Neural crest cell (in vitro differentiated cells): ENCODE measurements around the gene ZSWIM7. TPM values are rescaled to one million over a fixed set of nuclear protein-coding genes. Genes with fewer than 3 reads are reported as not detected.

Experiments used
- DNase-seq: peaks from one replicate; pipeline ENCODE4 v3.0.0; 2021; ENCODE audit warnings: low read depth, mixed read lengths, low spot score
- H3K27ac Mint-ChIP-seq: one replicate; pipeline ENCODE4 v1.8.0; 2021; ENCODE audit warnings: mild to moderate bottlenecking, mixed read lengths; ENCODE audit not compliant: unreplicated experiment
- H3K27me3 Mint-ChIP-seq: 2 replicates; pipeline ENCODE4 v1.8.0; 2021; ENCODE audit warnings: low read depth, mild to moderate bottlenecking, mixed read lengths
- H3K36me3 Mint-ChIP-seq: 2 replicates; pipeline ENCODE4 v1.8.0; 2021; ENCODE audit warnings: low read depth, mild to moderate bottlenecking, mixed read lengths
- H3K4me1 Mint-ChIP-seq: 2 replicates; pipeline ENCODE4 v1.8.0; 2021; ENCODE audit warnings: mixed read lengths
- H3K4me3 Mint-ChIP-seq: one replicate; pipeline ENCODE4 v1.8.0; 2021; ENCODE audit warnings: mild to moderate bottlenecking, mixed read lengths
- H3K9me3 Mint-ChIP-seq: 2 replicates; pipeline ENCODE4 v1.8.0; 2021; ENCODE audit warnings: mixed read lengths
- CTCF ChIP-seq: fragments of 200-600 bp; sonication (generic); conservative IDR thresholded peaks from 2 replicates; pipeline ENCODE4 v1.5.0; 2021; ENCODE audit warnings: antibody characterized with exemption, mild to moderate bottlenecking
- total RNA-seq: library from RNA; stranded (reverse); gene quantifications from 2 replicates; pipeline ENCODE4 v1.2.1, GENCODE V29; 2021

The ZSWIM7 gene
- total RNA-seq, 1 donor from 2014 or later: 39.0 TPM

- Mint-ChIP-seq H3K4me1 (no peaks in the 10 kb centered on the region), H3K27me3 (peaks cover 14% of the 10 kb centered on the region), H3K36me3 (no peaks in the 10 kb centered on the region), H3K9me3 (no peaks in the 10 kb centered on the region), H3K4me3 (no peak overlapping the region), H3K27ac (no peak overlapping the region)
- DNase-seq: no peak
- no peak for TF ChIP-seq CTCF
Observed at GRCh38 chr17:15931394-15931793, 68.1 kb downstream of the ZSWIM7 start.

- Mint-ChIP-seq H3K4me3 (no peak overlapping the region), H3K27ac (no peak overlapping the region), H3K36me3 (no peaks in the 10 kb centered on the region), H3K27me3 (peaks cover 18% of the 10 kb centered on the region), H3K4me1 (no peaks in the 10 kb centered on the region), H3K9me3 (no peaks in the 10 kb centered on the region)
- TF ChIP-seq CTCF: no peak
- DNase-seq: no peak
Observed at GRCh38 chr17:15930426-15930825, 69.1 kb downstream of the ZSWIM7 start.

GRCh38 chr17:15929941-15930340, 69.6 kb downstream of the ZSWIM7 start:
- no peak for DNase-seq
- no peak overlapping the region for H3K4me3 Mint-ChIP-seq
- peaks cover 18% of the 10 kb centered on the region for H3K27me3 Mint-ChIP-seq
- H3K27ac Mint-ChIP-seq: no peak overlapping the region
- no peaks in the 10 kb centered on the region for H3K36me3 Mint-ChIP-seq
- H3K4me1 Mint-ChIP-seq: no peaks in the 10 kb centered on the region
- no peaks in the 10 kb centered on the region for H3K9me3 Mint-ChIP-seq
- TF ChIP-seq CTCF: no peak

GRCh38 chr17:15928286-15928785, 71.2 kb downstream of the ZSWIM7 start:
- TF ChIP-seq CTCF: no peak
- H3K4me3 Mint-ChIP-seq: no peak overlapping the region
- no peaks in the 10 kb centered on the region for H3K4me1 Mint-ChIP-seq
- DNase-seq: no peak
- H3K36me3 Mint-ChIP-seq: no peaks in the 10 kb centered on the region
- peak overlapping the region; percentile 84 for H3K27ac Mint-ChIP-seq
- peaks cover 18% of the 10 kb centered on the region for H3K27me3 Mint-ChIP-seq
- H3K9me3 Mint-ChIP-seq: no peaks in the 10 kb centered on the region

Other genes starting within 250 kb of the ZSWIM7 start
- 0.98 and 1.0 TPM in 2 replicates for gene ADORA2B, start 54.6 kb downstream of the ZSWIM7 start, total RNA-seq
- 40.3 TPM in 2 replicates for gene TTC19, start 120 bp upstream of the ZSWIM7 start, total RNA-seq
- 129 and 136 TPM in 2 replicates for gene NCOR1, start 215.8 kb upstream of the ZSWIM7 start, total RNA-seq
- gene PIGL, start 217.5 kb upstream of the ZSWIM7 start, total RNA-seq: 31.1 and 35.3 TPM in 2 replicates